WTC11 (cell line): ENCODE data around the gene MAP3K2. TPM values are rescaled to one million over a fixed set of nuclear protein-coding genes. Genes with fewer than 3 reads are reported as not detected.
A peak's percentile ranks its signal among the peaks of the same experiment; 100 is the strongest.

ENCODE experiments used
- ATAC-seq: fragments of 200-7000 bp; cut with Tn5 transposase; 2 replicates; pipeline ENCODE4 v1.10.0; 2021; ENCODE audit warnings: mild to moderate bottlenecking, moderate library complexity
- CTCF ChIA-PET: fragments of 300-600 bp; sonication (Branson Sonifier 250); formaldehyde crosslinking; loops from one replicate; lab custom pipeline; 2021; ENCODE audit warnings: antibody characterized with exemption; lab: Charles Lee
- POLR2A ChIA-PET: fragments of 350-600 bp; sonication (Branson Sonifier 250); formaldehyde crosslinking; loops from one replicate; lab custom pipeline; 2021; ENCODE audit warnings: antibody characterized with exemption; lab: Charles Lee
- DNase-seq: peaks from one replicate; pipeline ENCODE4 v3.0.0; 2021; ENCODE audit warnings: low spot score
- H3K27ac Mint-ChIP-seq: 2 replicates; pipeline ENCODE4 v1.8.0; 2021; ENCODE audit warnings: mixed read lengths
- H3K27me3 Mint-ChIP-seq: 2 replicates; pipeline ENCODE4 v1.8.0; 2021; ENCODE audit warnings: low read depth, mild to moderate bottlenecking, moderate library complexity, mixed read lengths
- H3K36me3 Mint-ChIP-seq: 2 replicates; pipeline ENCODE4 v1.8.0; 2021; ENCODE audit warnings: mixed read lengths
- H3K4me1 Mint-ChIP-seq: 2 replicates; pipeline ENCODE4 v1.8.0; 2022; ENCODE audit warnings: mixed read lengths
- H3K4me3 Mint-ChIP-seq: 2 replicates; pipeline ENCODE4 v1.8.0; 2021; ENCODE audit warnings: mild to moderate bottlenecking, moderate library complexity, mixed read lengths
- H3K9me3 Mint-ChIP-seq: 2 replicates; pipeline ENCODE4 v1.8.0; 2021; ENCODE audit warnings: mixed read lengths
- CDX4 ChIP-seq: fragments of 250-450 bp; sonication (Bioruptor Pico); IDR thresholded peaks from 2 replicates; pipeline ENCODE4 v1.9.0; 2021; ENCODE audit warnings: moderate library complexity, mild to moderate bottlenecking, inconsistent platforms, borderline replicate concordance
- CREB1 ChIP-seq: sonication (generic); formaldehyde crosslinking; IDR thresholded peaks from 2 replicates; pipeline ENCODE4 v1.8.0; 2023; ENCODE audit warnings: mild to moderate bottlenecking, missing genetic modification reagents
- ESRRA ChIP-seq: sonication (generic); formaldehyde crosslinking; IDR thresholded peaks from 2 replicates; pipeline ENCODE4 v1.8.1; 2022; ENCODE audit warnings: mild to moderate bottlenecking, missing genetic modification reagents, borderline replicate concordance
- HMGXB4 ChIP-seq: sonication (generic); formaldehyde crosslinking; IDR thresholded peaks from 2 replicates; pipeline ENCODE4 v1.8.1; 2023; ENCODE audit warnings: mild to moderate bottlenecking, moderate library complexity, missing genetic modification reagents
- IRF2 ChIP-seq: sonication (generic); formaldehyde crosslinking; IDR thresholded peaks from 2 replicates; pipeline ENCODE4 v1.8.0; 2022; ENCODE audit warnings: low read depth, missing genetic modification reagents, borderline replicate concordance
- MAX ChIP-seq: sonication (generic); formaldehyde crosslinking; IDR thresholded peaks from 2 replicates; pipeline ENCODE4 v1.8.0; 2022; ENCODE audit warnings: mild to moderate bottlenecking, missing genetic modification reagents
- NFATC4 ChIP-seq: fragments of 250-450 bp; sonication (Bioruptor Pico); IDR thresholded peaks from 2 replicates; pipeline ENCODE4 v1.9.0; 2021; ENCODE audit warnings: mild to moderate bottlenecking
- PRDM15 ChIP-seq: sonication (generic); formaldehyde crosslinking; IDR thresholded peaks from 2 replicates; pipeline ENCODE4 v1.8.0; 2022; ENCODE audit warnings: missing genetic modification reagents
- PREB ChIP-seq: sonication (generic); formaldehyde crosslinking; IDR thresholded peaks from 2 replicates; pipeline ENCODE4 v1.8.1; 2022; ENCODE audit warnings: mild to moderate bottlenecking, missing genetic modification reagents, moderate library complexity, borderline replicate concordance
- RORB ChIP-seq: fragments of 250-450 bp; sonication (Bioruptor Pico); IDR thresholded peaks from 2 replicates; pipeline ENCODE4 v1.9.0; 2021; ENCODE audit warnings: mild to moderate bottlenecking
- SOX15 ChIP-seq: fragments of 250-450 bp; sonication (Bioruptor Pico); IDR thresholded peaks from 2 replicates; pipeline ENCODE4 v1.9.0; 2021; ENCODE audit warnings: mild to moderate bottlenecking
- SP1 ChIP-seq: sonication (generic); formaldehyde crosslinking; conservative IDR thresholded peaks from 2 replicates; pipeline ENCODE4 v1.8.1; 2022; ENCODE audit warnings: missing genetic modification reagents
- TCF7 ChIP-seq: sonication (generic); formaldehyde crosslinking; IDR thresholded peaks from 2 replicates; pipeline ENCODE4 v1.8.0; 2022; ENCODE audit warnings: mild to moderate bottlenecking, low read depth, missing genetic modification reagents, moderate library complexity
- TEAD4 ChIP-seq: sonication (generic); formaldehyde crosslinking; IDR thresholded peaks from 2 replicates; pipeline ENCODE4 v1.8.0; 2022; ENCODE audit warnings: mild to moderate bottlenecking, missing genetic modification reagents
- ZBTB43 ChIP-seq: sonication (generic); formaldehyde crosslinking; IDR thresholded peaks from 2 replicates; pipeline ENCODE4 v1.8.1; 2023; ENCODE audit warnings: mild to moderate bottlenecking, missing genetic modification reagents
- ZMAT4 ChIP-seq: fragments of 250-450 bp; sonication (Bioruptor Pico); IDR thresholded peaks from 2 replicates; pipeline ENCODE4 v1.9.0; 2021; ENCODE audit warnings: mild to moderate bottlenecking
- ZNF138 ChIP-seq: sonication (generic); formaldehyde crosslinking; conservative IDR thresholded peaks from 2 replicates; pipeline ENCODE4 v1.8.1; 2022; ENCODE audit warnings: mild to moderate bottlenecking, moderate library complexity, missing genetic modification reagents
- ZNF219 ChIP-seq: sonication (generic); formaldehyde crosslinking; IDR thresholded peaks from 2 replicates; pipeline ENCODE4 v1.8.0; 2023; ENCODE audit warnings: missing genetic modification reagents, mild to moderate bottlenecking, borderline replicate concordance
- ZNF396 ChIP-seq: fragments of 250-450 bp; sonication (Bioruptor Pico); IDR thresholded peaks from 2 replicates; pipeline ENCODE4 v1.8.0; 2021; ENCODE audit warnings: mild to moderate bottlenecking, moderate library complexity, borderline replicate concordance
- ZNF423 ChIP-seq: fragments of 250-450 bp; sonication (Bioruptor Pico); IDR thresholded peaks from 2 replicates; pipeline ENCODE4 v2.1.2; 2022; ENCODE audit warnings: mild to moderate bottlenecking, moderate library complexity
- ZSCAN18 ChIP-seq: fragments of 250-450 bp; sonication (Bioruptor Pico); IDR thresholded peaks from 2 replicates; pipeline ENCODE4 v2.1.2; 2022; ENCODE audit warnings: mild to moderate bottlenecking, moderate library complexity
- total RNA-seq: library from RNA; stranded (reverse); gene quantifications from 3 replicates; pipeline ENCODE4 v1.2.3, GENCODE V29; 2021

The MAP3K2 gene
- total RNA-seq, 1 experiment from 2014 or later, result 26.9 TPM

- H3K27me3 Mint-ChIP-seq, result no peaks in the 10 kb centered on the region
- CTCF ChIA-PET, result interaction anchor here (0.6 to 2.1 kb wide), 3 partner anchors 10 to 76 kb away, joined by 3 to 6 read pairs (median 4); no protein-coding TSS in a partner anchor
- H3K4me1 Mint-ChIP-seq, result no peaks in the 10 kb centered on the region
- POLR2A ChIA-PET, result no interaction called here
- no peak overlapping the region for H3K27ac Mint-ChIP-seq
- no peak for TF ChIP-seq IRF2 (CRISPR knock-in tag)
- no peak for TF ChIP-seq RORB (CRISPR knock-in tag)
- TF ChIP-seq ZSCAN18 (CRISPR knock-in tag), result no peak
- no peak for TF ChIP-seq ZNF396 (CRISPR knock-in tag)
- TF ChIP-seq ZNF219 (CRISPR knock-in tag), result no peak
- TF ChIP-seq ZNF138 (CRISPR knock-in tag), result no peak
- TF ChIP-seq HMGXB4 (CRISPR knock-in tag), result no peak
- TF ChIP-seq SP1, result no peak
- TF ChIP-seq CREB1 (CRISPR knock-in tag), result no peak
- TF ChIP-seq ZBTB43, result no peak
- TF ChIP-seq SOX15 (CRISPR knock-in tag), result no peak
- no peak for TF ChIP-seq ESRRA
- TF ChIP-seq CDX4 (CRISPR knock-in tag), result no peak
- DNase-seq (peak; percentile 16), ATAC-seq (no peak)
- peaks cover 21% of the 10 kb centered on the region for H3K9me3 Mint-ChIP-seq
- peaks cover 82% of the 10 kb centered on the region for H3K36me3 Mint-ChIP-seq
- no peak overlapping the region for H3K4me3 Mint-ChIP-seq
These were observed 117.1 kb downstream of the MAP3K2 start for GRCh38 chr2:127270663-127271062.

- DNase-seq (no peak), ATAC-seq (no peak)
- no peak overlapping the region for H3K27ac Mint-ChIP-seq
- POLR2A ChIA-PET, result no interaction called here
- no peaks in the 10 kb centered on the region for H3K4me1 Mint-ChIP-seq
- CTCF ChIA-PET, result no interaction called here
- peaks cover 21% of the 10 kb centered on the region for H3K9me3 Mint-ChIP-seq
- H3K36me3 Mint-ChIP-seq, result peaks cover 65% of the 10 kb centered on the region
- H3K4me3 Mint-ChIP-seq, result no peak overlapping the region
- H3K27me3 Mint-ChIP-seq, result no peaks in the 10 kb centered on the region
- TF ChIP-seq ESRRA (no peak), TEAD4 (no peak), PRDM15 (no peak), ZNF423 (CRISPR knock-in tag) (no peak), ZMAT4 (CRISPR knock-in tag) (no peak), ZSCAN18 (CRISPR knock-in tag) (no peak), NFATC4 (CRISPR knock-in tag) (no peak), PREB (CRISPR knock-in tag) (no peak), MAX (CRISPR knock-in tag) (no peak), TCF7 (CRISPR knock-in tag) (no peak)
These were observed 125.9 kb downstream of the MAP3K2 start for GRCh38 chr2:127261804-127262406.
